DND-41 (cell line): ENCODE data around the gene MYO1E.

Experiments used
- ATAC-seq: fragments of 200-7000 bp; cut with Tn5 transposase; 3 replicates; pipeline ENCODE4 v1.9.1; 2021; ENCODE audit warnings: low read depth; ENCODE audit not compliant: insufficient read depth
- DNase-seq: peaks from one replicate; pipeline ENCODE4 v3.0.0-alpha.2; 2020
- H2AFZ ChIP-seq: 2 replicates; pipeline ENCODE4 v1.6.0; 2012; ENCODE audit warnings: low read depth, low read length
- H3K27ac ChIP-seq: 2 replicates; pipeline ENCODE4 v1.5.1; 2012; ENCODE audit warnings: low read length, inconsistent platforms
- H3K27me3 ChIP-seq: fragments of 200-600 bp; sonication (generic); 2 replicates; pipeline ENCODE4 v1.6.0; 2012; ENCODE audit warnings: low read length, mild to moderate bottlenecking, inconsistent platforms; ENCODE audit not compliant: insufficient read depth, poor library complexity
- H3K36me3 ChIP-seq: 2 replicates; pipeline ENCODE4 v1.5.1; 2012; ENCODE audit warnings: low read length, inconsistent platforms; ENCODE audit not compliant: insufficient read depth
- H3K4me1 ChIP-seq: 2 replicates; pipeline ENCODE4 v1.5.1; 2012; ENCODE audit warnings: mild to moderate bottlenecking, low read length; ENCODE audit not compliant: insufficient read depth
- H3K4me2 ChIP-seq: 2 replicates; pipeline ENCODE4 v1.6.0; 2012; ENCODE audit warnings: mild to moderate bottlenecking, moderate library complexity, low read length, inconsistent platforms; ENCODE audit not compliant: insufficient read depth
- H3K4me3 ChIP-seq, 2 experiments: fragments of 200-600 bp in 1 of 2; shearing (Covaris generic) in 1 of 2; 2 replicates each; pipeline ENCODE4 v1.5.1; 2012 to 2016; ENCODE audit warnings: inconsistent platforms in 2 of 2, low read length in 2 of 2, mild to moderate bottlenecking in 2 of 2, low read depth in 1 of 2, moderate library complexity in 1 of 2
- H3K79me2 ChIP-seq: 2 replicates; pipeline ENCODE4 v1.6.0; 2012; ENCODE audit warnings: low read length, inconsistent platforms; ENCODE audit not compliant: insufficient read depth
- H3K9ac ChIP-seq: 2 replicates; pipeline ENCODE4 v1.6.0; 2012; ENCODE audit warnings: low read depth, mild to moderate bottlenecking, inconsistent platforms, low read length, moderate library complexity
- H3K9me3 ChIP-seq: 2 replicates; pipeline ENCODE4 v1.5.1; 2012; ENCODE audit warnings: low read length, moderate library complexity, mild to moderate bottlenecking, inconsistent platforms; ENCODE audit not compliant: insufficient read depth, severe bottlenecking
- H4K20me1 ChIP-seq: 2 replicates; pipeline ENCODE4 v1.6.0; 2012; ENCODE audit warnings: low read length; ENCODE audit not compliant: insufficient read depth
- EZH2 ChIP-seq: IDR thresholded peaks from 3 replicates; pipeline ENCODE4 v1.6.1; 2012; ENCODE audit warnings: borderline replicate concordance, low read depth, mild to moderate bottlenecking, moderate library complexity, low read length, inconsistent platforms; ENCODE audit not compliant: severe bottlenecking
- TF ChIP-seq, protein P1 (sequence below): IDR thresholded peaks from 2 replicates; pipeline ENCODE4 v1.5.1; 2012; ENCODE audit warnings: borderline replicate concordance, low read length, moderate library complexity, mild to moderate bottlenecking; ENCODE audit not compliant: poor library complexity, severe bottlenecking; ENCODE audit errors: extremely low read depth

MYO1E gene

GRCh38 chr15:59372352-59373211 is at the start of gene MYO1E:
MYO1E (minus strand) TSS chr15:59372871; CDS start chr15:59372500, 371 bp downstream.
- Histone ChIP-seq H3K4me1 (no peaks in the 10 kb centered on the region), H2AFZ (no peak within 1 kb of the TSS), H3K4me2 (no peak within 1 kb of the TSS), H3K9me3 (no peaks in the 10 kb centered on the region), H3K27ac (no peak within 1 kb of the TSS), H3K36me3 (no peaks in the 10 kb centered on the region), H3K27me3 (no peaks in the 10 kb centered on the region), H4K20me1 (no peaks in the 10 kb centered on the region), H3K4me3 (no peak within 1 kb of the TSS), H3K79me2 (no peaks in the 10 kb centered on the region), H3K9ac (no peak within 1 kb of the TSS)
- DNase-seq: no peak
- no peak for TF ChIP-seq EZH2
- TF ChIP-seq, protein P1, sequence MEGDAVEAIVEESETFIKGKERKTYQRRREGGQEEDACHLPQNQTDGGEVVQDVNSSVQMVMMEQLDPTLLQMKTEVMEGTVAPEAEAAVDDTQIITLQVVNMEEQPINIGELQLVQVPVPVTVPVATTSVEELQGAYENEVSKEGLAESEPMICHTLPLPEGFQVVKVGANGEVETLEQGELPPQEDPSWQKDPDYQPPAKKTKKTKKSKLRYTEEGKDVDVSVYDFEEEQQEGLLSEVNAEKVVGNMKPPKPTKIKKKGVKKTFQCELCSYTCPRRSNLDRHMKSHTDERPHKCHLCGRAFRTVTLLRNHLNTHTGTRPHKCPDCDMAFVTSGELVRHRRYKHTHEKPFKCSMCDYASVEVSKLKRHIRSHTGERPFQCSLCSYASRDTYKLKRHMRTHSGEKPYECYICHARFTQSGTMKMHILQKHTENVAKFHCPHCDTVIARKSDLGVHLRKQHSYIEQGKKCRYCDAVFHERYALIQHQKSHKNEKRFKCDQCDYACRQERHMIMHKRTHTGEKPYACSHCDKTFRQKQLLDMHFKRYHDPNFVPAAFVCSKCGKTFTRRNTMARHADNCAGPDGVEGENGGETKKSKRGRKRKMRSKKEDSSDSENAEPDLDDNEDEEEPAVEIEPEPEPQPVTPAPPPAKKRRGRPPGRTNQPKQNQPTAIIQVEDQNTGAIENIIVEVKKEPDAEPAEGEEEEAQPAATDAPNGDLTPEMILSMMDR: no peak
- ATAC-seq: no peak

DNA sequence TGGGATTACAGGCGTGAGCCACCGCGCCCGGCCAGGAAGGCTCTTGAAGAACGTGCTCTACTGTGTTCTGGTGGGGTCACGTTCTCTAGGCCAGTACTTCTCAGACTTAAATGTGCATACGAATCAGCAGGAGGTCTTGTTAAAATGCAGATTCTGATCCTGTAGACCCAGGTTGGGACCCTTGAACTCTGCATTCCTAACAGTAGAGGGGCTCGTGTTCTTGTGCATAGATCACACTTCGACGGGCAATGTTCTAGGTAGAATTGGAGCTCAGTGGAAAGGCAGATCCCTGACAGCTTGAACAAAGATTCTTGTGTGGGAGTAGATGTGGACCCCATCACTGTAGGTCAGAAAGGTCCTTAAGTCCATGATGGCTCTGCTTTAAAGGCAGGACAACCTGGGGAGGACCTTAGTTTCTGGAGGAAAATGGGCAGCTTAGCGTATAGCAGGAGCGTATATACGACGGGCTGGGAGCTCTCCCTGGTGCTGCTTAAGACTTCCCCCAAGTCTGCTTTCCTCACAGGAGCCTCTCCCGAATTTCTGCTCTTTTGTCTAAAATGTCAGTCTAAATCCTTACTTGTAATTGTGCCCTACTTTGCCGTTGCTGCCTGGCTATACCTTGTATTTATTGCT is 48.4 kb upstream of the MYO1E start:
- Histone ChIP-seq H3K9me3 (no peaks in the 10 kb centered on the region), H3K9ac (no peak overlapping the region), H4K20me1 (no peaks in the 10 kb centered on the region), H3K4me3 (no peak overlapping the region), H3K79me2 (no peaks in the 10 kb centered on the region), H2AFZ (no peak overlapping the region), H3K4me1 (no peaks in the 10 kb centered on the region), H3K4me2 (no peak overlapping the region), H3K27ac (no peak overlapping the region), H3K36me3 (no peaks in the 10 kb centered on the region), H3K27me3 (no peaks in the 10 kb centered on the region)
- ATAC-seq (no peak), DNase-seq (no peak)
- TF ChIP-seq EZH2: no peak
- TF ChIP-seq, protein P1: no peak

DNA sequence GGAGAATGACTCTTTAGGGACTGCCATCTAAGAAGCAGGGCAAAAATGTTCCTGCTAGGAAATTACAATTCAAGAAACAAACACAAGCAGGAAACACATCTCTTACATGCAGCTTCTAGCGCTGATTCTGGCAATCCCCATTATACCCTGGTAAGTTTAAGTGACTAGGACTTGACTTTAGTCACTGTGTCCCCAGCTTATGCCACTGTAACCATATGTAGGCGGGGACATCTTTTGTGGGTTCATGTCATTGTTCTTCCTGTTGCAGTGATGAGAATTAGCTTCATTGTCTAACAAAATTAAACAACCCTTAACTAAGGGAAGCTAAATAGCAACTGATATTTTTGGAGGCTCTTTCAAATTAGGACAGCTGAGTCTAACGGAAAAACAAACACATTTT is 47.4 kb upstream of the MYO1E start:
- Histone ChIP-seq H3K27ac (no peak overlapping the region), H3K9ac (no peak overlapping the region), H4K20me1 (no peaks in the 10 kb centered on the region), H3K9me3 (no peaks in the 10 kb centered on the region), H3K4me1 (no peaks in the 10 kb centered on the region), H3K79me2 (no peaks in the 10 kb centered on the region), H3K4me3 (no peak overlapping the region), H2AFZ (no peak overlapping the region), H3K4me2 (no peak overlapping the region), H3K27me3 (no peaks in the 10 kb centered on the region), H3K36me3 (no peaks in the 10 kb centered on the region)
- ATAC-seq: no peak
- DNase-seq: no peak
- TF ChIP-seq, protein P1: no peak
- TF ChIP-seq EZH2: no peak
